Cardiac muscle cell (in vitro differentiated cells and primary cell): ENCODE results near the gene ZBTB46. TPM values are rescaled to one million over a fixed set of nuclear protein-coding genes. Genes with fewer than 3 reads are reported as not detected.

ENCODE experiments used
- DNase-seq, 2 donors: peaks; one replicate each; pipeline versions ENCODE4 v3.0.0 to v3.0.0-alpha.2; 2010 to 2017; ENCODE audit warnings: low read depth in 1 of 2, low spot score in 1 of 2
- H3K27ac ChIP-seq: fragments of 200-600 bp; sonication (generic); 2 replicates; pipeline ENCODE4 v1.5.1; 2016
- H3K27me3 ChIP-seq: fragments of 200-600 bp; sonication (generic); 2 replicates; pipeline ENCODE4 v1.6.0; 2016; ENCODE audit warnings: control low read depth
- H3K36me3 ChIP-seq: fragments of 200-600 bp; sonication (generic); 2 replicates; pipeline ENCODE4 v1.5.1; 2016; ENCODE audit warnings: control low read depth
- H3K4me1 ChIP-seq: fragments of 200-600 bp; sonication (generic); 2 replicates; pipeline ENCODE4 v1.8.1; 2017; ENCODE audit warnings: low read depth, mild to moderate bottlenecking, mixed run types
- H3K4me3 ChIP-seq: fragments of 200-600 bp; sonication (generic); 2 replicates; pipeline ENCODE4 v1.5.1; 2016; ENCODE audit warnings: mild to moderate bottlenecking
- H3K9me3 ChIP-seq: fragments of 200-600 bp; sonication (generic); 2 replicates; pipeline ENCODE4 v1.5.1; 2017; ENCODE audit warnings: low read depth, mild to moderate bottlenecking, control low read depth
- CTCF ChIP-seq: IDR thresholded peaks from 2 replicates; pipeline ENCODE4 v1.5.1; 2012; ENCODE audit warnings: low read depth, mild to moderate bottlenecking, low read length
- polyA plus RNA-seq: library from polyadenylated mRNA; unstranded; fragments of >200 nt; fragmentation: Nextera tagmentation; extraction: Ambion mirVana; gene quantifications from 2 replicates; pipeline ENCODE4 v1.2.1, GENCODE V29; 2016
- total RNA-seq: library from RNA; depleted of rRNA; stranded (reverse); fragments of >200 nt; gene quantifications from 2 replicates; pipeline ENCODE4 v1.2.3, GENCODE V29; 2016

Gene ZBTB46
- total and polyA plus RNA-seq, 2 experiments from 2014 or later = 24.1 to 53.4 TPM

GRCh38 chr20:63693733-63694583 lies 137.1 kb downstream of the ZBTB46 start:
- H3K9me3 ChIP-seq = no peaks in the 10 kb centered on the region
- H3K27ac ChIP-seq = no peak overlapping the region
- DNase-seq = no peak
- H3K27me3 ChIP-seq = no peaks in the 10 kb centered on the region
- TF ChIP-seq CTCF = no peak
- no peak overlapping the region for H3K4me3 ChIP-seq
- H3K4me1 ChIP-seq = peaks cover 6% of the 10 kb centered on the region
- no peaks in the 10 kb centered on the region for H3K36me3 ChIP-seq

Other genes starting within 250 kb of the ZBTB46 start
- gene GMEB2, start 204.2 kb downstream of the ZBTB46 start, total RNA-seq = 10.9 and 15.4 TPM in 2 replicates
- gene GMEB2, start 204.2 kb downstream of the ZBTB46 start, polyA plus RNA-seq = 10.8 and 11.4 TPM in 2 replicates
- 6.6 and 18.4 TPM in 2 replicates for gene STMN3, start 177.8 kb downstream of the ZBTB46 start, total RNA-seq
- gene STMN3, start 177.8 kb downstream of the ZBTB46 start, polyA plus RNA-seq = 5.7 and 9.9 TPM in 2 replicates
- gene RTEL1, start 173.0 kb downstream of the ZBTB46 start, total RNA-seq = 14.9 TPM in 2 replicates
- 14.8 and 15.8 TPM in 2 replicates for gene RTEL1, start 173.0 kb downstream of the ZBTB46 start, polyA plus RNA-seq
- 9.5 and 10.3 TPM in 2 replicates for gene TNFRSF6B, start 134.6 kb downstream of the ZBTB46 start, total RNA-seq
- 3.3 and 4.9 TPM in 2 replicates for gene TNFRSF6B, start 134.6 kb downstream of the ZBTB46 start, polyA plus RNA-seq
- gene ARFRP1, start 123.3 kb downstream of the ZBTB46 start, total RNA-seq = 46.1 and 61.3 TPM in 2 replicates
- gene ARFRP1, start 123.3 kb downstream of the ZBTB46 start, polyA plus RNA-seq = 75.0 and 85.1 TPM in 2 replicates
- gene ZGPAT, start 123.2 kb downstream of the ZBTB46 start, total RNA-seq = 36.3 and 48.8 TPM in 2 replicates
- gene ZGPAT, start 123.2 kb downstream of the ZBTB46 start, polyA plus RNA-seq = 30.0 and 37.5 TPM in 2 replicates
- gene LIME1, start 94.6 kb downstream of the ZBTB46 start, total RNA-seq = 10.1 and 19.2 TPM in 2 replicates
- 7.0 and 17.4 TPM in 2 replicates for gene LIME1, start 94.6 kb downstream of the ZBTB46 start, polyA plus RNA-seq
- gene SLC2A4RG, start 91.5 kb downstream of the ZBTB46 start, total RNA-seq = 79.2 and 177 TPM in 2 replicates
- 46.6 and 58.0 TPM in 2 replicates for gene SLC2A4RG, start 91.5 kb downstream of the ZBTB46 start, polyA plus RNA-seq
- gene ABHD16B, start 30.2 kb upstream of the ZBTB46 start, total RNA-seq = not detected in 2 replicates
- 3.4 and 4.6 TPM in 2 replicates for gene ABHD16B, start 30.2 kb upstream of the ZBTB46 start, polyA plus RNA-seq
- gene TPD52L2, start 34.0 kb upstream of the ZBTB46 start, total RNA-seq = 103 and 105 TPM in 2 replicates
- gene TPD52L2, start 34.0 kb upstream of the ZBTB46 start, polyA plus RNA-seq = 114 and 121 TPM in 2 replicates
- gene DNAJC5, start 63.9 kb upstream of the ZBTB46 start, total RNA-seq = 37.7 and 45.4 TPM in 2 replicates
- gene DNAJC5, start 63.9 kb upstream of the ZBTB46 start, polyA plus RNA-seq = 9.4 and 10.2 TPM in 2 replicates
- gene UCKL1, start 125.2 kb upstream of the ZBTB46 start, total RNA-seq = 40.2 and 53.5 TPM in 2 replicates
- 84.2 and 96.3 TPM in 2 replicates for gene UCKL1, start 125.2 kb upstream of the ZBTB46 start, polyA plus RNA-seq
- 41.6 and 45.8 TPM in 2 replicates for gene ZNF512B, start 138.7 kb upstream of the ZBTB46 start, total RNA-seq
- gene ZNF512B, start 138.7 kb upstream of the ZBTB46 start, polyA plus RNA-seq = 13.7 and 15.3 TPM in 2 replicates
- gene SAMD10, start 148.4 kb upstream of the ZBTB46 start, total RNA-seq = 20.3 and 20.8 TPM in 2 replicates
- gene SAMD10, start 148.4 kb upstream of the ZBTB46 start, polyA plus RNA-seq = 22.6 and 36.5 TPM in 2 replicates
- 62.6 and 67.6 TPM in 2 replicates for gene PRPF6, start 149.9 kb upstream of the ZBTB46 start, total RNA-seq
- 73.5 and 78.7 TPM in 2 replicates for gene PRPF6, start 149.9 kb upstream of the ZBTB46 start, polyA plus RNA-seq
- gene C20orf204, start 204.9 kb upstream of the ZBTB46 start, total RNA-seq = 0.88 and 2.2 TPM in 2 replicates
- 0.35 and 0.76 TPM in 2 replicates for gene C20orf204, start 204.9 kb upstream of the ZBTB46 start, polyA plus RNA-seq
- 0.06 and 0.14 TPM in 2 replicates for gene SOX18, start 218.4 kb upstream of the ZBTB46 start, total RNA-seq
- gene SOX18, start 218.4 kb upstream of the ZBTB46 start, polyA plus RNA-seq = 3.5 TPM in 1 of 2 replicates, not detected in the other
- gene TCEA2, start 231.9 kb upstream of the ZBTB46 start, total RNA-seq = 96.0 and 97.3 TPM in 2 replicates
- gene TCEA2, start 231.9 kb upstream of the ZBTB46 start, polyA plus RNA-seq = 157 and 169 TPM in 2 replicates
- 12.3 and 14.1 TPM in 2 replicates for gene RGS19, start 248.3 kb upstream of the ZBTB46 start, total RNA-seq
- gene RGS19, start 248.3 kb upstream of the ZBTB46 start, polyA plus RNA-seq = 9.0 and 12.9 TPM in 2 replicates
- gene OPRL1, start 248.8 kb upstream of the ZBTB46 start, total RNA-seq = 5.3 and 9.6 TPM in 2 replicates
- 2.1 and 2.9 TPM in 2 replicates for gene OPRL1, start 248.8 kb upstream of the ZBTB46 start, polyA plus RNA-seq